Muscle of arm (tissue), 14 donors: ENCODE measurements around the gene POU4F1. TPM values are rescaled to one million over a fixed set of nuclear protein-coding genes. Genes with fewer than 3 reads are reported as not detected.
"Not testable (repeated sequence)": the region's sequence is repeated elsewhere in the genome, so short reads cannot be mapped to it uniquely, and the experiment has no call there.

ENCODE experiments used
- DNase-seq: peaks from one replicate; pipeline ENCODE4 v3.0.0-alpha.2; 2013
- long read RNA-seq, 11 donors: transcript quantifications; one replicate each; lab custom pipeline, GENCODE V29; 2026
- polyA plus RNA-seq, 12 donors: library from polyadenylated mRNA; unstranded; fragments of 120-200 nt; gene quantifications; one replicate each; pipeline ENCODE4 v1.2.1, GENCODE V29; 2013; ENCODE audit not compliant: insufficient read length in 12 of 12

POU4F1 gene
- polyA plus RNA-seq, result 10 to 100 TPM in 7 of 12 donors, 1 to 10 TPM in 4, not detected in 1; 7.3 to 20.0 (median 11.3) TPM
- long read RNA-seq, donor 1, result 0 reads
- long read RNA-seq, donor 2, result 0 reads
- long read RNA-seq, donor 3, result 0 reads
- long read RNA-seq, donor 4, result 0 reads
- long read RNA-seq, donor 5, full-length matches to known transcripts, result 1 of 1 reads
- long read RNA-seq, donor 5, partial matches to known transcripts, result 0 of 1 reads
- long read RNA-seq, donor 5, other reads (novel, unspliced or antisense), result 0 of 1 reads
- long read RNA-seq, donor 6, result 0 reads
- long read RNA-seq, donor 7, full-length matches to known transcripts, result 1 of 1 reads
- long read RNA-seq, donor 7, partial matches to known transcripts, result 0 of 1 reads
- long read RNA-seq, donor 7, other reads (novel, unspliced or antisense), result 0 of 1 reads
- long read RNA-seq, donor 8, full-length matches to known transcripts, result 2 of 2 reads
- long read RNA-seq, donor 8, partial matches to known transcripts, result 0 of 2 reads
- long read RNA-seq, donor 8, other reads (novel, unspliced or antisense), result 0 of 2 reads
- long read RNA-seq, donor 9, result 0 reads
- long read RNA-seq, donor 10, full-length matches to known transcripts, result 1 of 1 reads
- long read RNA-seq, donor 10, partial matches to known transcripts, result 0 of 1 reads
- long read RNA-seq, donor 10, other reads (novel, unspliced or antisense), result 0 of 1 reads
- long read RNA-seq, donor 11, result 0 reads

GRCh38 chr13:78603240-78603957 lies at the start of gene POU4F1:
POU4F1 (minus strand) TSS chr13:78603552; CDS start chr13:78603326, 226 bp downstream.
- DNase-seq, result no peak

- DNase-seq, result no peak
Observed at GRCh38 chr13:78652651-78653050, 49.3 kb upstream of the POU4F1 start.

- no peak for DNase-seq
Observed at GRCh38 chr13:78650717-78651083, 47.3 kb upstream of the POU4F1 start.

GRCh38 chr13:78649997-78650716 lies 46.8 kb upstream of the POU4F1 start:
- no peak for DNase-seq

- DNase-seq, result not testable (repeated sequence)
Observed at GRCh38 chr13:78647109-78647678, 43.8 kb upstream of the POU4F1 start.

- DNase-seq, result no peak
Observed at GRCh38 chr13:78638216-78638615, 34.9 kb upstream of the POU4F1 start.

GRCh38 chr13:78636495-78636894 lies 33.1 kb upstream of the POU4F1 start:
- DNase-seq, result no peak

GRCh38 chr13:78632996-78633395 lies 29.6 kb upstream of the POU4F1 start:
- DNase-seq, result no peak

GRCh38 chr13:78631077-78631476 lies 27.7 kb upstream of the POU4F1 start:
- DNase-seq, result no peak

- DNase-seq, result no peak
Observed at GRCh38 chr13:78630511-78630910, 27.2 kb upstream of the POU4F1 start.

- DNase-seq, result no peak
Observed at GRCh38 chr13:78625384-78625783, 22.0 kb upstream of the POU4F1 start.

- no peak for DNase-seq
Observed at GRCh38 chr13:78623132-78623531, 19.8 kb upstream of the POU4F1 start.

GRCh38 chr13:78620936-78621470 lies 17.7 kb upstream of the POU4F1 start:
- DNase-seq, result no peak

GRCh38 chr13:78618411-78618810 lies 15.1 kb upstream of the POU4F1 start:
- no peak for DNase-seq

GRCh38 chr13:78611040-78611439 lies 7.7 kb upstream of the POU4F1 start:
- no peak for DNase-seq

GRCh38 chr13:78610381-78610883 lies 7.1 kb upstream of the POU4F1 start:
- no peak for DNase-seq

GRCh38 chr13:78609464-78610205 lies 6.3 kb upstream of the POU4F1 start:
- no peak for DNase-seq

- no peak for DNase-seq
Observed at GRCh38 chr13:78608688-78609463, 5.5 kb upstream of the POU4F1 start.

- no peak for DNase-seq
Observed at GRCh38 chr13:78608252-78608687, 4.9 kb upstream of the POU4F1 start.
